Uterus (tissue), 2 donors: ENCODE data around the gene MPG.

ENCODE experiments used
- CTCF ChIP-seq, 4 experiments: fragments of 200-600 bp in 2 of 4; fragments of 450-650 bp in 2 of 4; sonication (generic) in 2 of 4; IDR thresholded peaks; one replicate each; pipeline ENCODE4 v1.5.1; 2016 to 2019; ENCODE audit warnings: antibody characterized with exemption in 4 of 4, mild to moderate bottlenecking in 2 of 4, moderate library complexity in 1 of 4
- POLR2A ChIP-seq, 2 donors: fragments of 450-650 bp; IDR thresholded peaks; one replicate each; pipeline ENCODE4 v1.6.1; 2016; ENCODE audit warnings: antibody characterized with exemption in 2 of 2, mild to moderate bottlenecking in 1 of 2, moderate library complexity in 1 of 2

GRCh38 chr16:43294-43693 lies 34.7 kb upstream of the MPG start:
- TF ChIP-seq CTCF (IDR thresholded peaks at IDR 0.05) (no peak), POLR2A (IDR thresholded peaks at IDR 0.05) (no peak)
